ENCODE data around the gene RASGRF1. TPM values are rescaled to one million over a fixed set of nuclear protein-coding genes. Genes with fewer than 3 reads are reported as not detected.

Gene RASGRF1
- total RNA-seq, 1 experiment from 2014 or later, result 0.59 TPM

DNA sequence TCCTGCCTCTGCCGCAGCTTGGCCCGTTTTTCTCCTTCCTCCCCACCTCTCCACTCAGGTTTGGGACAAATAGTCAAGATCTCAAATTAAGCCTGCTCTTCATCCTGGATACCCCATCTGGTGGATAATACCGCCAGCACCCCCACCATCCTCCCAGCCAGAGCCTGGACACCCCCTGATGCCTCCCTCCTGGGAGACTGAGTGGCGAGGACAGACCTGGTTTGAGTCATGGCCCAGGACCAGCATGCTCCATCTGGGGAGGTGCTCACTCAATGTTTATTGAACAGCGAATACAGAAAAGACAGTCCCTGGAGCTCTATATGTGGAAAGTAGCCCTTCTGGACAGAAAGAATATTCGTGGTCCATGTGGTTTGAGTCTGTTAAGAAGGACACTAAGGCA is 169.1 kb downstream of the RASGRF1 start:
- DNase-seq (ENCODE audit: low read depth, low spot score), result no peak
- Histone ChIP-seq H3K27me3 (ENCODE audit: control insufficient read depth, insufficient read depth, low read length) (no peaks in the 10 kb centered on the region), H3K4me3 (ENCODE audit: low read depth in 2 of 2, low read length in 2 of 2) (no peak overlapping the region), H3K9me3 (ENCODE audit: control insufficient read depth, insufficient read depth, low read depth, low read length) (no peaks in the 10 kb centered on the region), H3K27ac (ENCODE audit: low read length) (no peak overlapping the region), H3K36me3 (ENCODE audit: control insufficient read depth, insufficient read depth, low read length) (peaks cover 5% of the 10 kb centered on the region), H3K4me1 (ENCODE audit: control insufficient read depth, insufficient read depth, low read length) (peaks cover 6% of the 10 kb centered on the region; the same call in 1 of the 2 replicates)
- no peak for TF ChIP-seq TCF7L2 (IDR thresholded peaks at IDR 0.05; ENCODE audit: low read depth, low read length)
- TF ChIP-seq POLR2AphosphoS5 (IDR thresholded peaks at IDR 0.05; ENCODE audit: low read depth, low read length), result no peak
- no peak for TF ChIP-seq SIN3A (IDR thresholded peaks at IDR 0.05; ENCODE audit: borderline replicate concordance, insufficient read depth, low read depth, low read length)
- TF ChIP-seq, protein P1, sequence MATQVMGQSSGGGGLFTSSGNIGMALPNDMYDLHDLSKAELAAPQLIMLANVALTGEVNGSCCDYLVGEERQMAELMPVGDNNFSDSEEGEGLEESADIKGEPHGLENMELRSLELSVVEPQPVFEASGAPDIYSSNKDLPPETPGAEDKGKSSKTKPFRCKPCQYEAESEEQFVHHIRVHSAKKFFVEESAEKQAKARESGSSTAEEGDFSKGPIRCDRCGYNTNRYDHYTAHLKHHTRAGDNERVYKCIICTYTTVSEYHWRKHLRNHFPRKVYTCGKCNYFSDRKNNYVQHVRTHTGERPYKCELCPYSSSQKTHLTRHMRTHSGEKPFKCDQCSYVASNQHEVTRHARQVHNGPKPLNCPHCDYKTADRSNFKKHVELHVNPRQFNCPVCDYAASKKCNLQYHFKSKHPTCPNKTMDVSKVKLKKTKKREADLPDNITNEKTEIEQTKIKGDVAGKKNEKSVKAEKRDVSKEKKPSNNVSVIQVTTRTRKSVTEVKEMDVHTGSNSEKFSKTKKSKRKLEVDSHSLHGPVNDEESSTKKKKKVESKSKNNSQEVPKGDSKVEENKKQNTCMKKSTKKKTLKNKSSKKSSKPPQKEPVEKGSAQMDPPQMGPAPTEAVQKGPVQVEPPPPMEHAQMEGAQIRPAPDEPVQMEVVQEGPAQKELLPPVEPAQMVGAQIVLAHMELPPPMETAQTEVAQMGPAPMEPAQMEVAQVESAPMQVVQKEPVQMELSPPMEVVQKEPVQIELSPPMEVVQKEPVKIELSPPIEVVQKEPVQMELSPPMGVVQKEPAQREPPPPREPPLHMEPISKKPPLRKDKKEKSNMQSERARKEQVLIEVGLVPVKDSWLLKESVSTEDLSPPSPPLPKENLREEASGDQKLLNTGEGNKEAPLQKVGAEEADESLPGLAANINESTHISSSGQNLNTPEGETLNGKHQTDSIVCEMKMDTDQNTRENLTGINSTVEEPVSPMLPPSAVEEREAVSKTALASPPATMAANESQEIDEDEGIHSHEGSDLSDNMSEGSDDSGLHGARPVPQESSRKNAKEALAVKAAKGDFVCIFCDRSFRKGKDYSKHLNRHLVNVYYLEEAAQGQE (IDR thresholded peaks at IDR 0.05; ENCODE audit: insufficient read depth in 1 of 2, low read depth in 2 of 2, low read length in 1 of 2), result no peak
- TF ChIP-seq, protein P2, sequence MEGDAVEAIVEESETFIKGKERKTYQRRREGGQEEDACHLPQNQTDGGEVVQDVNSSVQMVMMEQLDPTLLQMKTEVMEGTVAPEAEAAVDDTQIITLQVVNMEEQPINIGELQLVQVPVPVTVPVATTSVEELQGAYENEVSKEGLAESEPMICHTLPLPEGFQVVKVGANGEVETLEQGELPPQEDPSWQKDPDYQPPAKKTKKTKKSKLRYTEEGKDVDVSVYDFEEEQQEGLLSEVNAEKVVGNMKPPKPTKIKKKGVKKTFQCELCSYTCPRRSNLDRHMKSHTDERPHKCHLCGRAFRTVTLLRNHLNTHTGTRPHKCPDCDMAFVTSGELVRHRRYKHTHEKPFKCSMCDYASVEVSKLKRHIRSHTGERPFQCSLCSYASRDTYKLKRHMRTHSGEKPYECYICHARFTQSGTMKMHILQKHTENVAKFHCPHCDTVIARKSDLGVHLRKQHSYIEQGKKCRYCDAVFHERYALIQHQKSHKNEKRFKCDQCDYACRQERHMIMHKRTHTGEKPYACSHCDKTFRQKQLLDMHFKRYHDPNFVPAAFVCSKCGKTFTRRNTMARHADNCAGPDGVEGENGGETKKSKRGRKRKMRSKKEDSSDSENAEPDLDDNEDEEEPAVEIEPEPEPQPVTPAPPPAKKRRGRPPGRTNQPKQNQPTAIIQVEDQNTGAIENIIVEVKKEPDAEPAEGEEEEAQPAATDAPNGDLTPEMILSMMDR (IDR thresholded peaks at IDR 0.05), result no peak
- intact Hi-C loops (cut with micrococcal nuclease; ENCODE audit: unreplicated experiment) (no loop called here), in situ Hi-C loops (cut with HindIII; ENCODE audit: low pct_unique_long_range_greater_than_20kb, low sequenced_read_pairs) (no loop called here)
- POLR2A ChIA-PET, result no interaction called here
- no peak for ATAC-seq
- BruUV-seq (replicated peaks), result TSS peak; percentile 15
- CTCF ChIA-PET, result interaction anchor here (0.6 to 0.7 kb wide), 2 partner anchors 104 to 1598 kb away, joined by 3 to 7 read pairs; no protein-coding TSS in a partner anchor

DNA sequence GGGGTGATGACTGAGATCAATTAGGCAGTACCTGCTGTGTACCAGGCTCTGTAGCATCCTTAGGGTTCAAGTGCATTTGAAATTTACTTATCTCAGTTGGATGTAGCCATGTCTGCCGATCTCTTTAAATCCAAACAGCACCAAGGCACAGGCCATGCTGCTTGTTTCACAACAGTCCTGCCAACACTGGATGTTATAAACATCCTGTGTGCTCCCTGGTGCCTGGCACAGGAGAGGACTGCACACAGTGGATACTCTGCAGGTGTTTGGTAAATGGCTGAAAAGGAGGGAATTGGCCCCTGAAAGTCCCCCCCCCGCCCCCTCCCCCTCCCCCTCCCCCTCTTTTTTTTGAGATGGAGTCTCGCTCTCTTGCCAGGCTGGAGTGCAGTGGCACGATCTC is 172.7 kb downstream of the RASGRF1 start:
- TF ChIP-seq SIN3A (IDR thresholded peaks at IDR 0.05; ENCODE audit: borderline replicate concordance, insufficient read depth, low read depth, low read length) (no peak), POLR2AphosphoS5 (IDR thresholded peaks at IDR 0.05; ENCODE audit: low read depth, low read length) (no peak), TCF7L2 (IDR thresholded peaks at IDR 0.05; ENCODE audit: low read depth, low read length) (no peak)
- TF ChIP-seq, protein P1 (IDR thresholded peaks at IDR 0.05; ENCODE audit: insufficient read depth in 1 of 2, low read depth in 2 of 2, low read length in 1 of 2), result no peak
- TF ChIP-seq, protein P2 (IDR thresholded peaks at IDR 0.05), result no peak
- H3K4me1 ChIP-seq (ENCODE audit: control insufficient read depth, insufficient read depth, low read length), result peaks cover 9% of the 10 kb centered on the region; the same call in 1 of the 2 replicates
- no peaks in the 10 kb centered on the region for H3K9me3 ChIP-seq (ENCODE audit: control insufficient read depth, insufficient read depth, low read depth, low read length)
- ATAC-seq, result no peak
- BruUV-seq (replicated peaks), result no TSS peak
- ChIA-PET CTCF (no interaction called here), POLR2A (no interaction called here)
- H3K4me3 ChIP-seq (ENCODE audit: low read depth in 2 of 2, low read length in 2 of 2), result no peak overlapping the region
- H3K27me3 ChIP-seq (ENCODE audit: control insufficient read depth, insufficient read depth, low read length), result no peaks in the 10 kb centered on the region
- no peak for DNase-seq (ENCODE audit: low read depth, low spot score)
- H3K36me3 ChIP-seq (ENCODE audit: control insufficient read depth, insufficient read depth, low read length), result peaks cover 3% of the 10 kb centered on the region; the same call in 1 of the 2 replicates
- in situ Hi-C loops (cut with HindIII; ENCODE audit: low pct_unique_long_range_greater_than_20kb, low sequenced_read_pairs), result no loop called here
- intact Hi-C loops (cut with micrococcal nuclease; ENCODE audit: unreplicated experiment), result loop anchor here (10.0 kb wide), 1 partner anchor 57 kb away; no protein-coding TSS in a partner anchor
- no peak overlapping the region for H3K27ac ChIP-seq (ENCODE audit: low read length)

Data from Panc1 (cell line).